ENCODE results near the gene CDK14.
A peak's percentile ranks its signal among the peaks of the same experiment; 100 is the strongest.

Gene CDK14

DNA sequence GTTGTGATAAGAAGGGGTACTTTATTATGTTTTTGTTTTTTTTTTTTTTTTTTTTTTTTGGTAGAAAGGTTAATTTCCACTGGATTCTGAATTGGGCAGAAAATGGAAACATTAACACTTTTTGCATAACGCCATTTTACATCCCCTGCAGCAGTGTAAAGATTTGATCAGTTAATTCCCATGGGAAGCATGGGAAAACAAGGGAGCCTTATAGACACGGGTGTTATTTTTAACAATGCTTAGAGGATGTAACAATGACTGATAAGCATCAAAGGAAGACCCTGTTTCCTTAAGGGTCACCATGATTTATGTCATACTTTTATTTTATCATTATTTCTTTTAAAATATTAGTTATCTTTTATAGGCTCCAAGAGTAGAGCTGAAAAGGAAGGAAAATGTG lies 140.2 kb downstream of the CDK14 start:
- no peak overlapping the region for H3K4me3 ChIP-seq (ENCODE audit: low read depth in 1 of 2, low read length in 1 of 2)
- no peaks in the 10 kb centered on the region for H3K27me3 ChIP-seq
- H3K36me3 ChIP-seq: peaks cover 11% of the 10 kb centered on the region
- TF ChIP-seq, protein P1, sequence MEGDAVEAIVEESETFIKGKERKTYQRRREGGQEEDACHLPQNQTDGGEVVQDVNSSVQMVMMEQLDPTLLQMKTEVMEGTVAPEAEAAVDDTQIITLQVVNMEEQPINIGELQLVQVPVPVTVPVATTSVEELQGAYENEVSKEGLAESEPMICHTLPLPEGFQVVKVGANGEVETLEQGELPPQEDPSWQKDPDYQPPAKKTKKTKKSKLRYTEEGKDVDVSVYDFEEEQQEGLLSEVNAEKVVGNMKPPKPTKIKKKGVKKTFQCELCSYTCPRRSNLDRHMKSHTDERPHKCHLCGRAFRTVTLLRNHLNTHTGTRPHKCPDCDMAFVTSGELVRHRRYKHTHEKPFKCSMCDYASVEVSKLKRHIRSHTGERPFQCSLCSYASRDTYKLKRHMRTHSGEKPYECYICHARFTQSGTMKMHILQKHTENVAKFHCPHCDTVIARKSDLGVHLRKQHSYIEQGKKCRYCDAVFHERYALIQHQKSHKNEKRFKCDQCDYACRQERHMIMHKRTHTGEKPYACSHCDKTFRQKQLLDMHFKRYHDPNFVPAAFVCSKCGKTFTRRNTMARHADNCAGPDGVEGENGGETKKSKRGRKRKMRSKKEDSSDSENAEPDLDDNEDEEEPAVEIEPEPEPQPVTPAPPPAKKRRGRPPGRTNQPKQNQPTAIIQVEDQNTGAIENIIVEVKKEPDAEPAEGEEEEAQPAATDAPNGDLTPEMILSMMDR (IDR thresholded peaks at IDR 0.05): no peak
- peaks cover 0 to 7% of the 10 kb centered on the region in 2 experiments for H3K4me1 ChIP-seq (ENCODE audit: control insufficient read depth in 1 of 2, insufficient read depth in 1 of 2, low read depth in 1 of 2, low read length in 1 of 2)
- H3K27ac ChIP-seq: no peak overlapping the region
- no peaks in the 10 kb centered on the region for H3K9me3 ChIP-seq

DNA sequence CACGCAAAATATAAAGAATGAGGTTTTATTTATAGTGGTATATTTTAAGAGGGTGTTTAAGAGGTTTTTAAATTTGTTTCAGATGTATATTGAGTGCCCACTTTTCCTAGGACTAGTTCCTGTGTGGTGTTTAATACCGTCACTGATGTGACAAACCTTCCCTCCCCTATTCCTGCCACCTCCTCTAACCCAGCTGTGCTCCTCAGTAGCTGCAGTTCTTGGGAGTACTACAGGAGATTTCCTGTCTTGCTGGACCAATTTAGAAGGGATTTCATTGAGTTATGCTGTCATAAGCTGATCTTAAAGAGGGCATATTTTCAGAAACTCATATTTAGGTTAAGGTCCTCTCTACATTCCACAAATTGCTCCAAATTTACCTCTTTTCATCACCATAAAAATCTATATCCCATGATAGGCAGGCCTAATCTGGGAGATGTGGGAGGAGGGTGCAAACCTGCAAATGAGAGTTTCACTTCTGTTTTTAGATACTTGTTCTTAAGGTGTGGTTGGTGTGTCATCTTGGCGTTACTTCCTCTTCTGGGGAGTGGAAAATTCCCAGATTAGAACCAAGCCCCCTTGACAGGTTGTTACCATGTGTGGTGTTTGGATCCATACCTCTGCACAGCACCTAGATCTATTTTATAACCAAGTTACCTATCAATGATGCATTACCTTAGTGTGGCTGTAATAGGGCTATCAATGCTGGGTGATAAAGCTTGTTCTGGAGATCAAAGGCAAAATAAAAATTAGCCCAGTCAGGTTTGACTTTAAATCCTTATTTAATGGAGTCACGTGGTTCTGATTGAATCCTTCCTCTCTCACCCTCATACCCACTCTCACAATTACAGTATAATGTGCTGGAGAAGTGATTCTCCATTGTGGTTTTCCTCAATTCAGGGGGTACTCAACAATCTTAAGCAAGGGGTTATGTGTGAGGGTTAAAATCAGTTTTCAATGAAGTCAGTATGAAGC lies 141.1 kb downstream of the CDK14 start:
- H3K27ac ChIP-seq: peak overlapping the region; percentile 60
- TF ChIP-seq, protein P1 (IDR thresholded peaks at IDR 0.05): no peak

DNA sequence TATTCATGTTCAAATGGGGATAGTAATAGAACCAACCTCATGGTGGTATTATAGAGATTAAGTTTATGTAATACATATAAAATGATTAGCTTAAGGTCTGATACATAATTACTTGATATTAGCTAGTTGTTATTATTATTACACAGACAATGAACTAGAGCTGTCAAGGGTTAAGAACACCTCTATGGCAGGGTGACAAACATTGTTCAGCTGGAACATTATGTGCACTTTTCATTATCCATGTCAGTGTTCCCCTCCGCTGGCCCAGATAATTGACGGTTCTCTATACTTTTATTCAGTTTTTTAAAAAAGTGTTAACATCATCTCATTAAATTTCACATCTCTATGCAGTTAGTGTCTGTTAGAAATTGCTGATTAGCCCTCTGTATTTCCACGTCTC lies 142.1 kb downstream of the CDK14 start:
- Histone ChIP-seq H3K27me3 (no peaks in the 10 kb centered on the region), H3K4me1 (ENCODE audit: control insufficient read depth in 1 of 2, insufficient read depth in 1 of 2, low read depth in 1 of 2, low read length in 1 of 2) (peaks cover 0 to 7% of the 10 kb centered on the region in 2 experiments), H3K9me3 (no peaks in the 10 kb centered on the region), H3K36me3 (peaks cover 11% of the 10 kb centered on the region), H3K27ac (no peak overlapping the region), H3K4me3 (ENCODE audit: low read depth in 1 of 2, low read length in 1 of 2) (no peak overlapping the region)
- TF ChIP-seq, protein P1 (IDR thresholded peaks at IDR 0.05): no peak

More for the DNA sequence above, 141.1 kb downstream of the CDK14 start:
- H3K27me3 ChIP-seq: no peaks in the 10 kb centered on the region
- H3K4me3 ChIP-seq (ENCODE audit: low read depth in 1 of 2, low read length in 1 of 2): no peak overlapping the region
- H3K4me1 ChIP-seq (ENCODE audit: control insufficient read depth in 1 of 2, insufficient read depth in 1 of 2, low read depth in 1 of 2, low read length in 1 of 2): peaks cover 0 to 7% of the 10 kb centered on the region in 2 experiments
- H3K36me3 ChIP-seq: peaks cover 11% of the 10 kb centered on the region
- H3K9me3 ChIP-seq: no peaks in the 10 kb centered on the region

DNA sequence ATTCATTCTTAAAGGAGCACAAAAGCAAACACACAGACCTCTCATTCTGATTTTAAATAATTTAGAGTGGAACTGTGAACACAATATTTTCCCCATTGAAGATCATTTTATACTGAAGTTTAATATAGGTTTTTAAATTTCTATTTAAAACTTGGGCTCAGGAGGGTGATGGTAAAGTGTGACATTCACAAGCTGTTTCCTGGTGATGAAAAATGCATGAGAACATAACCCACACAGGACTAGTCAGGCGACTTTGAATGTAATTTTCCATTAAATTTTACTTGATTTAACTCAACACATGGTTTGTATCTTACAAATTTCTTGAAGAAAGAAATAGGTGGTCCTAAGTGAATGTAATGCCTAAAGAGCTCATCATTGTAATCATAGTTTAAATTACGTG lies 143.6 kb downstream of the CDK14 start:
- Histone ChIP-seq H3K36me3 (peaks cover 11% of the 10 kb centered on the region), H3K9me3 (no peaks in the 10 kb centered on the region), H3K4me1 (ENCODE audit: control insufficient read depth in 1 of 2, insufficient read depth in 1 of 2, low read depth in 1 of 2, low read length in 1 of 2) (peaks cover 0 to 7% of the 10 kb centered on the region in 2 experiments), H3K27ac (no peak overlapping the region), H3K4me3 (ENCODE audit: low read depth in 1 of 2, low read length in 1 of 2) (no peak overlapping the region), H3K27me3 (no peaks in the 10 kb centered on the region)
- TF ChIP-seq, protein P1 (IDR thresholded peaks at IDR 0.05): no peak

DNA sequence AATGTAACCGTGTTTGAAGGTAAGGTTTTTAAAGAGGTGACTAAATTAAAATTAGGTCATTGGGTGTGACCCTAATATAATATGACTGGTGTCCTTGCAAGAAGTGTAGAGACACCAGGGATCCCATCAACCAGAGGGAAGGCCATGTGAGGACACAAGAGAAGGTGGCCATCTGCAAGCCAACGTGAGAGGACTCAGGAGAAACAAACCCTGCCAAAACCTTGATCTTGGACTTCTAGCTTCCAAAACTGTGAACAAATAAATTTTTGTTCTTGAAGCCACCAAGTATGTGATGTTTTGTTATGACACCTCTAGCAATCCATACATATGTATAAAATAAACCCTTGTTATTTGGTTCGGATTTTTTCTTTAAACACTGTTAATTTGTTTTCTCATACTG lies 144.3 kb downstream of the CDK14 start:
- TF ChIP-seq, protein P1 (IDR thresholded peaks at IDR 0.05): no peak
- Histone ChIP-seq H3K4me3 (ENCODE audit: low read depth in 1 of 2, low read length in 1 of 2) (no peak overlapping the region), H3K4me1 (ENCODE audit: control insufficient read depth in 1 of 2, insufficient read depth in 1 of 2, low read depth in 1 of 2, low read length in 1 of 2) (peaks cover 0 to 7% of the 10 kb centered on the region in 2 experiments), H3K36me3 (peaks cover 6% of the 10 kb centered on the region), H3K27ac (no peak overlapping the region), H3K9me3 (no peaks in the 10 kb centered on the region), H3K27me3 (no peaks in the 10 kb centered on the region)

Measured in neutrophil (primary cell).